Measurements from ENCODE around the gene CBARP.

Gene CBARP, protein sequence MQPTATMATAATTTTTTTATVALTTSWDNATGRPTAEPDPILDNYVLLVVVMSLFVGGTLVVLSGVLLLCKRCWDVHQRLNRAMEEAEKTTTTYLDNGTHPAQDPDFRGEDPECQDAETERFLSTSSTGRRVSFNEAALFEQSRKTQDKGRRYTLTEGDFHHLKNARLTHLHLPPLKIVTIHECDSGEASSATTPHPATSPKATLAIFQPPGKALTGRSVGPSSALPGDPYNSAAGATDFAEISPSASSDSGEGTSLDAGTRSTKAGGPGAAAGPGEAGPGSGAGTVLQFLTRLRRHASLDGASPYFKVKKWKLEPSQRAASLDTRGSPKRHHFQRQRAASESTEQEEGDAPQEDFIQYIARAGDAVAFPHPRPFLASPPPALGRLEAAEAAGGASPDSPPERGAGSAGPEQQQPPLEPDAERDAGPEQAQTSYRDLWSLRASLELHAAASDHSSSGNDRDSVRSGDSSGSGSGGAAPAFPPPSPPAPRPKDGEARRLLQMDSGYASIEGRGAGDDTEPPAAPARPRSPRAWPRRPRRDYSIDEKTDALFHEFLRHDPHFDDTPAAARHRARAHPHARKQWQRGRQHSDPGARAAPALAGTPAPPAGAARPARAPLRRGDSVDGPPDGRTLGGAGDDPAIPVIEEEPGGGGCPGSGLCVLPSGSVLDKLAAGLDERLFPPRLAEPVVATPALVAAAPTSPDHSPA

DNA sequence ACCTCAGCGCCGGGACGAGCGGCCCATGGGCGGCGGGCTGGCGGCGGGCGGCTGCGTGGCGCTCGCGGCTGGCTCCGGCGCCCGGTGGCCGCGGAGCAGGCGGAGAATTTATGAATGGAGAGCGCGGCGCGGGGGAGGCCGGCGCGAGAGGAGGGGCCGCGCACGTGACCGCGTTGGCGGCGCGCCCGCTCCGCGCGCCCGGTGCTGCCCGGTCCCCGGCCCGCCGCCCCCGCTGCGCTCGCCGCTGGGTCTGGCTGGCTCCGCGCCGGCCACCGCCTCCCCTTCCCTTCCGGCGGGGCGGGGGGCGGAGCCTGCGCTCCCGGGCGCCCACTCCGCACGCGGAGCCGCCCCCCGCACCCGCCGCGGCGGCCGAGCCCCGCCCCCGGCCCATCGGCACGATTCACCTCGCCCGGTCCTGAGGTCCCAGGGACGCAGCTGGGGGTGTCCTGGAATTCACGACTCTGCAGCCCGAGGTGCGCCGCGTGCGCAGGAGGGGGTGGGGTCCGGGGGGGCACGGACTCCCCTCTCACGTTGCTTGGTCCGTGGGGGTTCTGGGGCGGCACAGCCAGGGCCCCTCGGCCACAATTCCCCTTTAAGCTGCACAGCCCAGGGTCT is at the start of gene CBARP:
Gene CBARP, minus strand, starts transcription at position 252 of the 615 bp plus-strand sequence. CDS start 1,905 bp downstream, outside the sequence.
- no peak for DNase-seq (ENCODE audit: low read depth in 1 of 2, low spot score in 1 of 2)
- TF ChIP-seq JUND (IDR thresholded peaks at IDR 0.05; ENCODE audit: low read depth), result no peak
- in situ Hi-C loops (cut with HindIII; ENCODE audit: low pct_unique_long_range_greater_than_20kb, low sequenced_read_pairs), result no loop called here

DNA sequence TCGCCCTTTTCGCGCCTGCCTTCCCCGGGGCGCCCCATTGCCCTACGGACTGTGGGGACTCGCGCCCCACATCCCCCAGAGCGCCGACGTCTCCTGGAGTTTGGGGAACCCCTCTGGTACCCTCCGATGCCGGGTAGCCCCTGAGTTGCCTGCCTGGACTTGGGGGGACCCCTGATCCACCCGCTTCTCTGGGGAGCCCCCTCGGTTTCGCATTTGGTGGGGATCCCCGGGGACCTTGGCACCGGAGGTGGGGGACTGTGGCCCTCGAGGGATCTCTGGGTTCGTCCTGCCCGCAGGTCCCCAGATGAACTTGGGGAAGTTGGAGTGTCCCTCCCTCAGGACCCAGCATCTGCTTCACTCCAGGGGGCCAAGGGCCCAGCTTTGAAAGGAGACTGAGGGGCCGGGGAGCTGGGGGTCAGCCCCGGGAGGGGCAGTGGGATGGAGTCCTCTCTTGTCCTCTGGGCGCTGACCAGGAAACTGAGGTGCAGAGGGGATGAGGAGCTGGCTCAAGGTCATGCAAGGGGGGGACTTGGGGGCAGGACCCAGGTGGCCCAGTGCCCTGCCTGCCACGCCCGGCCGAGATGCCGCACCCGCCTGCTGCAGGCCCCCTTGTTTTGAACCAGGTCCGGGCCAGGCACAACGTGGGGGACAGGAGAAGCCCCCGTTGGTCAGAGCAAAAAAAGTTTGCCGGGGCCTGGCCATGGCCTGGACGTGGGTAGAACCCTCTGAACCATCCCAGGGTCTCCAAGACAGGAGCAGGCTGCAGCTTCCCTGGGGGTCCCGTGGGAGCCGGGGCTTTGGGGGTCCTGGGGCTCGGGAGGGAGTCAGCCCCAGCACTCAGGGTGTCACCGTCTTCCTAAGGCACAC is 48.9 kb upstream of the CBARP start:
- no peak for TF ChIP-seq JUND (IDR thresholded peaks at IDR 0.05; ENCODE audit: low read depth)
- no peak for DNase-seq (ENCODE audit: low read depth in 1 of 2, low spot score in 1 of 2)
- in situ Hi-C loops (cut with HindIII; ENCODE audit: low pct_unique_long_range_greater_than_20kb, low sequenced_read_pairs), result no loop called here

DNA sequence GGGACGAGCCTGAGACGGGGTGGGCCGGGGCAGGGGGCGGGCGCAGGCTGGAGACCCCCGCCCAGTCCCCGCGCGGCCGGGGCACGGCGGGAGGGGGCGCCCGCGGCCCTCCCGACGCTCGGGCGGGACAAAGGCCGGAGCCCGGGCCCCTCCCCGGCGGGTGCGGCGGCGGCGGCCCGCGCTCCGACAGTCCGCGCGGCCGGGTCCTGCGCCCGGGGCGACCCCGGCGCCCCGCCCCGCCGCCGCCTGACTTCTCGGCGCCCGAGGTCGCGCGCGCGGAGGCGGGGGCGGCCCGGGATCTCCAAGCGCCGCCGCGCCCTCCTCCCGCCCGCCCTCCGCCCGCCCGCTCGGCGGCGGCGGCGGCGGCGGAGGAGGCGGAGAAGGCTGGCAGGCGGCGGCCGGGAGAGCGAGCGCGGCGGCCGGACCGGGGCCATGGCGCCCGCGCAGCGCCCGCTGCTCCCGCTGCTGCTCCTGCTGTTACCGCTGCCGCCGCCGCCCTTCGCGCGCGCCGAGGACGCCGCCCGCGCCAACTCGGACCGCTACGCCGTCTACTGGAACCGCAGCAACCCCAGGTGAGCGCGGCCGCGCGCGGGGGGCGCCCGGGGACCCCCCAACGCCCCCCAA is 48.0 kb upstream of the CBARP start, which contains the start of gene EFNA2:
Gene EFNA2, plus strand, starts transcription at position 137 of the 624 bp plus-strand sequence. Its CDS starts 296 bp downstream, at position 433.
- DNase-seq (ENCODE audit: low read depth in 1 of 2, low spot score in 1 of 2), result peak in 1 of 2 experiments; percentile 61
- no peak for TF ChIP-seq JUND (IDR thresholded peaks at IDR 0.05; ENCODE audit: low read depth)
- in situ Hi-C loops (cut with HindIII; ENCODE audit: low pct_unique_long_range_greater_than_20kb, low sequenced_read_pairs), result no loop called here

DNA sequence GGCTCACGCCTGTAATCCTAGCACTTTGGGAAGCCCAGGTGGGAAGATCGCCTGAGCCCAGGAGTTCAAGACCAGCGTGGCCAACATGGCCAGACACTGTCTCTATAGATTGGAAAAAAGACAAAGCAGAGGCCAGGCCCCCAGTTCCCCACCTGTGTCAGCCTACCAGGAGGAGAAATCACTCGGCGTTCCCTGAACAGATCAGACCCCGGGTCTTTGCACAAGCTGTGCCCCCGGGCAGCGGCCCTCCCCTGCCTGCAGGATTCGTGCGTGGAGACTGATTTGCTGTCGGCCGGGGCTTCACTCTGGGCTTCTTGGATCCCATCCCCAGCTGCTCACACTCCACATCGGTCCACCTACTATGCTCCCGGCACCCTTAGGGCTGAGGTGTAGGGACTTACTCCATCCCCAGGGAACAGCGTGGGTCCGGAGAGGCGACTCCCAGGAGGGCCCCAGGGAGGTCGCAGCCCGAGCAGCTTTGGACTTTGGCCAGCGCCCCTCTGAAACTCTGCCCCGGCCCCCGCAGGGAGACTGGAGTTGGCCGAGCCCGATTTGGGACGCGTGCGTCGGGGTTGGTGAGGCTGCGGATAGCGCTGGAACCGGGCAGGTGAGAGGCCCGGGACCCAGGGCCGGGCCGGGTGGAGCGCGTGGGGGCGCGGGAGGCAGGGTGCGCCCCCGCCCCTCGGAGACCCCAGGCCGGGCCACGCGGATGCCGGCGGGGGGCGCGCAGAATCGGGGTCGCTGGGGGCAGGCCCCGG is 47.4 kb upstream of the CBARP start:
- in situ Hi-C loops (cut with HindIII; ENCODE audit: low pct_unique_long_range_greater_than_20kb, low sequenced_read_pairs), result no loop called here
- TF ChIP-seq JUND (IDR thresholded peaks at IDR 0.05; ENCODE audit: low read depth), result no peak
- DNase-seq (ENCODE audit: low read depth in 1 of 2, low spot score in 1 of 2), result no peak

DNA sequence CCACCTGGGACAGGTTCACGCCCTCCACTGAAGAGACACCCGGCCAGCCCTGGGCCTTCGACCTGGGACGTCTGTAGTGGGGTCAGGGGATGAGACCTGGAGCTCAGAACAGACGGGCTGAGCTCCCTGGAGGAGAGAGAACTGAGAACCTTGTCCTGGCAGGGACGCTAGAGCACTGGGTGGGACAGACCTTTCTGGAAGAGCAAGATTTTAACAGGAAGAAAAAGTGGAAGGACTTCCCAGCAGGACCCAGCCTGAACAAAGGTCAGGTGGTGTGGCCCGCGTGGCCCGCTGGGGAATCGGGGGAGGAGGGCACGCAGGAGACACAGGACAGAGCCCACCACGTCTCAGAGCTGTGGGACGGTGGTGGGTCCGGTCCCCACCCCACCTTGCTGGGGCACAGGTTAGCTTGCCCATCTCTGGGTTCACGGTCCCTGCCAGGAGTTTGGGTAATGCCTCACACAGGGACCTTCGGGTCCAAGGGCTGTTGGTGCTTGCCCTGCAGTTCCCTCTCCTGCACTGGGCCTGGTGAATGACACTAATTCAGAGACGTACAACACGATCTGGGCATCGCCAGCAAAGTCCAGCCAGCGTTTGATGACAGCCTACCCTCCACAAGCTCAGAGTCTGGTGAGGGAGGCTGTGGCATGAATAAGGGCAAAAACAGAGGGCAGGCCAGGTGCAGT is 46.6 kb upstream of the CBARP start:
- TF ChIP-seq JUND (IDR thresholded peaks at IDR 0.05; ENCODE audit: low read depth), result no peak
- in situ Hi-C loops (cut with HindIII; ENCODE audit: low pct_unique_long_range_greater_than_20kb, low sequenced_read_pairs), result no loop called here
- no peak for DNase-seq (ENCODE audit: low read depth in 1 of 2, low spot score in 1 of 2)

DNA sequence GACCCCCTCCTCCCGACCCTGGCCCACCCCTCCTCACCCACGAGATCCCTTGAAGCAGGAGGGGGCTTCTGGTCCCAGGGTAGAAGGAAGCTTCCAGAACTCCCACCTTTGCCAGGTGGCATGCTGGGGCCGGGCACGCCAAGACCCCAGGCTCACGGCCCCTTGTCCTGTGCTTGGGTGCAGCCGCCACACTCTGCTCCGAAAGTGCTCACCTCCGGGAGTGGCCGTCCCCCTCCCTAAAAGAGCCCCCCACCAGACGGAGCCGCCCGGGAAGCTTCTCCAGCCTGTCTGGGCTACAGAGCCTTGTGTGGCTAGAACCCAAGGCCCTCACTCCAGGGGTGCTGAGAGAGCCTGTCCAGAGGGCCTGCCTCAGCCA is 46.1 kb upstream of the CBARP start:
- TF ChIP-seq JUND (IDR thresholded peaks at IDR 0.05; ENCODE audit: low read depth), result no peak
- DNase-seq (ENCODE audit: low read depth in 1 of 2, low spot score in 1 of 2), result no peak
- in situ Hi-C loops (cut with HindIII; ENCODE audit: low pct_unique_long_range_greater_than_20kb, low sequenced_read_pairs), result no loop called here

DNA sequence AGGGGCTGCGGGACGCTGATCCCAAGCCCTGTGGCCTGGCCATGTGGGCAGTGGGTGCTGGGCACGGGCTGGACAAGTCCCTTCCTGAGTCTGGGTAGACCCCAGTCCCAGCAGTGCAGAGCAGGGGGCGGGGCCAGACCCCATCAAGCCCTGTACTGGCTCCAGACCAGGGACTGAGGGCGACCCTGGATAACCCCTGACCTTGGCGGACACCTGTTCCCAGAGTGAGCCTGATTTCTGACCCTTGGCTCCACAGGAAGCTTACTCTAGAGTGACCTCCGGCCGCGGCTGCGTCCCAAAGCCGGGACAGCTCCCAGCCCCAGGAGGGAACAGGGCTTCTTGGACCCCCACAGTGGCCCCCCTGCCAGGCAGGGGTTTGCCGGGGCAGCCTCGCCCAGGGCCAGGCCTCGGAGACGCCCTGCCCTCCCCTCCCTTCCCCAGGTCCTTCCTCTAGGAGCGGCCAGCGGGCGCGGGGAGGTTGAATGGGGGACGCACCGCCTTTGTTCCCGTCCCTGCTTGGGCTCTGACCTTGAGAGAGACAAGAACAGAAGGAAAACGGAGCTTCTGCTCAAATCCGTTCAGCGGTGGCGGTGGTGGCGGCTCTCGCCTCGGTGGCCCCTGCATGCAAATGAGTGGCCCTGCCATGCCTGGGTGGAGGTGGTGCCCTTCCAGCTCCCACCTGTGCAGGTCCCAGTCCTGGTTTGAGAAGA is 45.6 kb upstream of the CBARP start:
- in situ Hi-C loops (cut with HindIII; ENCODE audit: low pct_unique_long_range_greater_than_20kb, low sequenced_read_pairs), result no loop called here
- DNase-seq (ENCODE audit: low read depth in 1 of 2, low spot score in 1 of 2), result no peak
- no peak for TF ChIP-seq JUND (IDR thresholded peaks at IDR 0.05; ENCODE audit: low read depth)

DNA sequence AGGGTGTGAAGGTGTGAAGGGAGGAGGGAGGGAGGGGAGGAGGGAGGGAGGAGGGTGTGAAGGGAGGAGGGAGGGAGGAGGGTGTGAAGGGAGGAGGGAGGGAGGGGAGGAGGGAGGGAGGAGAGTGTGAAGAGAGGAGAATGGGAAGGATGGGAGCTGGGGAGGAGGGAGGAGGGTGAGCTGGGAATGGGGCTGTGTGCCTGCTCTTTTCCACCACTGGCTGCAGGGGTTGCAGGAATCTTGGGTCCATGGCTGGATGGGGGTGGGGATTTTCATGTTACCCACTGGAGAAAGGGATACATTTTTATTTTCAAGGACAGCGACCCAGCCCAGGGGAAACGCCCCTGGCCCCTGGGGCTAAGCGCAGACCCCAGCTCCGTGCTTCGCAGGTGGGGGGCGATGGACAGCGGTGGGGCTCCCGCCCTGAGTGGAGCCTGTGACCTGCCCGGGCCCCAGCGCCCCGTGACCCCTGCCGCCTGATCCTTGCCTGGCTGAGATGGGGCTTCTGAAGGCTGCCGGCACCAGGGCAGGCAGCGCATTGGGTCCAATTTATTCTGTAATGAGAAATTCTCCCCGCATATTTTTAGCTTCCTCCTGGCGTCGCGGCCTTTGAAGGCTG is 44.9 kb upstream of the CBARP start:
- TF ChIP-seq JUND (IDR thresholded peaks at IDR 0.05; ENCODE audit: low read depth), result no peak
- in situ Hi-C loops (cut with HindIII; ENCODE audit: low pct_unique_long_range_greater_than_20kb, low sequenced_read_pairs), result no loop called here
- no peak for DNase-seq (ENCODE audit: low read depth in 1 of 2, low spot score in 1 of 2)

DNA sequence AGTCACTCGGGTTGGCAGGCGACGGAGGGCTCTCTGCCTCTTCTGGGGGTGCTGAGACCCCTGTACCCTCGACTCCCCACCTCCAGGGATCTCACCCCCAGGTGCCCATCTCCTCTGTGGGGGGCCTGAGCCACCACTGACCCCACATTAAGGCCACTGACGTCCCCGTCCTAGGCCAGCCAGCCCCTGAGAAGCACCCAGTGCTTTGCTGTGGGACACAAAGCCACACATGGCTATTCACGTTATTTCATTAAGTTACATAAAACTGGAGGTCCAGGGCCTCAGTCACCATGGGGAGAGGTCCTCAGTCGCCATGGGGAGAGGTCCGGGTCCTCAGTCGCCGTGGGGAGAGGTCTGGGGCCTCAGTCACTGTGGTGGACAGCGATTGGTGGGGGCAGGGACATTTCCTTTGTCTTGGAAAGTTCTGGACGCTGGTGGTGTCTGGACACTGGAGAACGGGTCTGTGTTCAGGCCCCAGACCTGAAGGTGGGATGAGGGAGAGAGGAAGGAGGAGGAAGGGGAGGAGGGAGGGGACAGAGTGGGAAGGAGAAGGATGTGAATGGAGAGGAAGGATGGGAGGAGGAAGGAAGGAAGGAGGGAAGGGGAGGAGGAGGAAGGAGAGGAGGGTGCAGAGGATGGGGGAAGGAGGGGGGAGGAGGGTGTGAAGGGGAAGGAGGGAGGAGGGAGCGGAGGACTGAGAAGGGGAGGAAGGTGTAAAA is 43.9 kb upstream of the CBARP start:
- TF ChIP-seq JUND (IDR thresholded peaks at IDR 0.05; ENCODE audit: low read depth), result no peak
- in situ Hi-C loops (cut with HindIII; ENCODE audit: low pct_unique_long_range_greater_than_20kb, low sequenced_read_pairs), result no loop called here
- DNase-seq (ENCODE audit: low read depth in 1 of 2, low spot score in 1 of 2), result no peak

Data from T47D (cell line).